ENCODE measurements around the gene NOTUM.

NOTUM gene

DNA sequence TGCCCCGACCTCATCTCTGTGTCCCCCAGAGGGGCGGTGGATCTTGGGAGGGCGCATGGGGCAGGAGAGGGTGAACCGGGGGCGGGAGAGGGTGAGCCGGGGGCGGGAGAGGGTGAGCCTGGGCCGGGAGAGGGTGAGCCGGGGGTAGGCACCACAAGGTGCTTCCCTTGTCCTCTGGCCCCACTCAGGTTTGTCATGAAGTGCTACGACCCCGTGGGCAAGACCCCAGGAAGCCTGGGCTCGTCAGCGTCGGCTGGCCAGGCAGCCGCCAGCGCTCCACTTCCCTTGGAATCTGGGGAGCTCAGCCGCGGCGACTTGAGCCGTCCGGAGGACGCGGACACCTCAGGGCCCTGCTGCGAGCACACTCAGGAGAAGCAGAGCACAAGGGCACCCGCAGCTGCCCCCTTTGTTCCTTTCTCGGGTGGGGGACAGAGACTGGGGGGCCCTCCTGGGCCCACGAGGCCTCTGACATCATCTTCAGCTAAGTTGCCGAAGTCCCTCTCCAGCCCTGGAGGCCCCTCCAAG, 35.3 kb upstream of the NOTUM start:
- TF ChIP-seq, protein P1, sequence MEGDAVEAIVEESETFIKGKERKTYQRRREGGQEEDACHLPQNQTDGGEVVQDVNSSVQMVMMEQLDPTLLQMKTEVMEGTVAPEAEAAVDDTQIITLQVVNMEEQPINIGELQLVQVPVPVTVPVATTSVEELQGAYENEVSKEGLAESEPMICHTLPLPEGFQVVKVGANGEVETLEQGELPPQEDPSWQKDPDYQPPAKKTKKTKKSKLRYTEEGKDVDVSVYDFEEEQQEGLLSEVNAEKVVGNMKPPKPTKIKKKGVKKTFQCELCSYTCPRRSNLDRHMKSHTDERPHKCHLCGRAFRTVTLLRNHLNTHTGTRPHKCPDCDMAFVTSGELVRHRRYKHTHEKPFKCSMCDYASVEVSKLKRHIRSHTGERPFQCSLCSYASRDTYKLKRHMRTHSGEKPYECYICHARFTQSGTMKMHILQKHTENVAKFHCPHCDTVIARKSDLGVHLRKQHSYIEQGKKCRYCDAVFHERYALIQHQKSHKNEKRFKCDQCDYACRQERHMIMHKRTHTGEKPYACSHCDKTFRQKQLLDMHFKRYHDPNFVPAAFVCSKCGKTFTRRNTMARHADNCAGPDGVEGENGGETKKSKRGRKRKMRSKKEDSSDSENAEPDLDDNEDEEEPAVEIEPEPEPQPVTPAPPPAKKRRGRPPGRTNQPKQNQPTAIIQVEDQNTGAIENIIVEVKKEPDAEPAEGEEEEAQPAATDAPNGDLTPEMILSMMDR (IDR thresholded peaks at IDR 0.05; ENCODE audit: control insufficient read depth, insufficient read depth, low read depth, low read length, missing control alignments), result no peak
- no peak for DNase-seq (ENCODE audit: low read depth)
- H3K4me3 ChIP-seq (ENCODE audit: control insufficient read depth, low read depth, low read length), result no peak overlapping the region

DNA sequence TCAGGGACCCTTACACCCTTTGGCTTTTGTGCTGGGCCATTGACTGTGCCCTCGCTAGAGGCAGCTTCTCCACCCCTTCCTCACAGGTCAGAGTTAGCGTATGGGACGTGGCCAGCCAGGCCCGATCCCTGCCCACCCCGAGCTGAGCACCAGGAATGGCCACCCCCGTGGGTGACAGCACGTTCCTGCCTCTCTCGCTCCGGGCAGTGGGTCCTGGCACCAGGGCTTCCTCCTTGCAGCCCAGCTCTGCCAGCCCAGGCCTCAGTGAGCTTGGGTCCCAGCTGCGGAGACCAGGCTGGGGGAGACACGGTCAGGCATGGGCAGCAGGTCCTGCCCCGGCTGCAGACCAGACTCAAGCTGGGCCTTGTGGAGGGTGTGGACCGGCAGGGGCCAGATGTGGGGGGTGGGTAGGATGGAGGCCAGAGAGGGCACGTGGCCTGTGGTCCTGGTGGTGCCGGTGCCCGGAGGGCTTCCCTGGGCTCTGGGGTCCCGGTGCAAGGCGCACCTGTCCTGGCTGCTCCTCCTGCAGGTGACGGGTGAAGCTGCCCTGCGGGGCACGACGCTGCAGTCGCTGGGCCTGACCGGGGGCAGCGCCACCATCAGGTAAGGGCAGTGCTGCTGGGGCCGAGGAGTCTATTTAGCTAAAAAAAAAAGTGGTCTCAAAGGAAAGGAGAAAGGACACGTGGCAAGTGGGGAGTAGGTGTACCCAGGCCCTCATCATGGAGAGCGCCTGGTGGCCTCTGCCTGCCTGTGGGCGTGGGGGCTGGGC, 34.7 kb upstream of the NOTUM start:
- no peak overlapping the region for H3K4me3 ChIP-seq (ENCODE audit: control insufficient read depth, low read depth, low read length)
- TF ChIP-seq, protein P1 (IDR thresholded peaks at IDR 0.05; ENCODE audit: control insufficient read depth, insufficient read depth, low read depth, low read length, missing control alignments), result no peak
- DNase-seq (ENCODE audit: low read depth), result no peak

- TF ChIP-seq, protein P1 (IDR thresholded peaks at IDR 0.05; ENCODE audit: control insufficient read depth, insufficient read depth, low read depth, low read length, missing control alignments), result no peak
- DNase-seq (ENCODE audit: low read depth), result no peak
- no peak overlapping the region for H3K4me3 ChIP-seq (ENCODE audit: control insufficient read depth, low read depth, low read length)
Measured at GRCh38 chr17:81994593-81995462, 33.8 kb upstream of the NOTUM start.

GRCh38 chr17:81993729-81994592, 33.0 kb upstream of the NOTUM start:
- TF ChIP-seq, protein P1 (IDR thresholded peaks at IDR 0.05; ENCODE audit: control insufficient read depth, insufficient read depth, low read depth, low read length, missing control alignments), result no peak
- no peak for DNase-seq (ENCODE audit: low read depth)
- H3K4me3 ChIP-seq (ENCODE audit: control insufficient read depth, low read depth, low read length), result no peak overlapping the region

- TF ChIP-seq, protein P1 (IDR thresholded peaks at IDR 0.05; ENCODE audit: control insufficient read depth, insufficient read depth, low read depth, low read length, missing control alignments), result no peak
- DNase-seq (ENCODE audit: low read depth), result no peak
- H3K4me3 ChIP-seq (ENCODE audit: control insufficient read depth, low read depth, low read length), result no peak overlapping the region
Measured at GRCh38 chr17:81992306-81993102, 31.5 kb upstream of the NOTUM start.
